ENCODE data around the gene HDAC9.

HDAC9 gene

DNA sequence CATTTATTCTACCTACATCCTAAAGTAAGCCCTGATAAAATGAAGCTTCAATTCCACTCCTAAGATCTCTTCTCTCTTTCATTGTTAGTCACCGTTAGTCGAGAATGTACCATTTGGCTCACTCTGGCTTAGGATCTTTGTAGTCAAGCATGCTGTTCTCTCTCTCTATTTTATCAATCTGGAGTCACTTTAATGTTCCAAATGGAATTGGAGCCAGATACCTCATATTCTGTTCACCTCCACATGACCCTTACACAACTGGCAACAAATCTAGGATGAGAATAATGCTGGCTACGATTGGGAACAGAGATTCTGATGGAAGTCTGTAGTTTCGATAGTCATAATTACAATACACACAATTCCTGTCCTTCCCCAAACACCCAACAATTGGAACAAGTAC is 408.1 kb downstream of the HDAC9 start:
- Histone ChIP-seq H3K4me2 (ENCODE audit: insufficient read depth, low read length) (no peak overlapping the region), H3K36me3 (ENCODE audit: insufficient read depth, low read length) (no peaks in the 10 kb centered on the region), H3K27me3 (ENCODE audit: insufficient read depth, low read length, poor library complexity) (no peaks in the 10 kb centered on the region), H2AFZ (ENCODE audit: low read depth, low read length) (no peak overlapping the region), H3K9me3 (ENCODE audit: insufficient read depth, low read length, severe bottlenecking) (no peaks in the 10 kb centered on the region), H3K27ac (ENCODE audit: low read length) (no peak overlapping the region), H3K79me2 (ENCODE audit: insufficient read depth, low read length) (no peaks in the 10 kb centered on the region), H4K20me1 (ENCODE audit: insufficient read depth, low read length) (no peaks in the 10 kb centered on the region), H3K9ac (ENCODE audit: low read depth, low read length) (no peak overlapping the region), H3K4me3 (ENCODE audit: low read depth in 1 of 2, low read length in 2 of 2) (no peak overlapping the region), H3K4me1 (ENCODE audit: insufficient read depth, low read length) (no peaks in the 10 kb centered on the region)
- no peak for DNase-seq
- ATAC-seq (ENCODE audit: insufficient read depth, low read depth) = no peak
- TF ChIP-seq, protein P1, sequence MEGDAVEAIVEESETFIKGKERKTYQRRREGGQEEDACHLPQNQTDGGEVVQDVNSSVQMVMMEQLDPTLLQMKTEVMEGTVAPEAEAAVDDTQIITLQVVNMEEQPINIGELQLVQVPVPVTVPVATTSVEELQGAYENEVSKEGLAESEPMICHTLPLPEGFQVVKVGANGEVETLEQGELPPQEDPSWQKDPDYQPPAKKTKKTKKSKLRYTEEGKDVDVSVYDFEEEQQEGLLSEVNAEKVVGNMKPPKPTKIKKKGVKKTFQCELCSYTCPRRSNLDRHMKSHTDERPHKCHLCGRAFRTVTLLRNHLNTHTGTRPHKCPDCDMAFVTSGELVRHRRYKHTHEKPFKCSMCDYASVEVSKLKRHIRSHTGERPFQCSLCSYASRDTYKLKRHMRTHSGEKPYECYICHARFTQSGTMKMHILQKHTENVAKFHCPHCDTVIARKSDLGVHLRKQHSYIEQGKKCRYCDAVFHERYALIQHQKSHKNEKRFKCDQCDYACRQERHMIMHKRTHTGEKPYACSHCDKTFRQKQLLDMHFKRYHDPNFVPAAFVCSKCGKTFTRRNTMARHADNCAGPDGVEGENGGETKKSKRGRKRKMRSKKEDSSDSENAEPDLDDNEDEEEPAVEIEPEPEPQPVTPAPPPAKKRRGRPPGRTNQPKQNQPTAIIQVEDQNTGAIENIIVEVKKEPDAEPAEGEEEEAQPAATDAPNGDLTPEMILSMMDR (IDR thresholded peaks at IDR 0.05; ENCODE audit: borderline replicate concordance, extremely low read depth, low read length, poor library complexity, severe bottlenecking) = no peak
- no peak for TF ChIP-seq EZH2 (IDR thresholded peaks at IDR 0.05; ENCODE audit: borderline replicate concordance, low read depth, low read length, severe bottlenecking)

- Histone ChIP-seq H3K9ac (ENCODE audit: low read depth, low read length) (no peak overlapping the region), H3K27ac (ENCODE audit: low read length) (no peak overlapping the region), H3K4me3 (ENCODE audit: low read depth in 1 of 2, low read length in 2 of 2) (no peak overlapping the region), H3K4me2 (ENCODE audit: insufficient read depth, low read length) (no peak overlapping the region), H3K36me3 (ENCODE audit: insufficient read depth, low read length) (no peaks in the 10 kb centered on the region), H2AFZ (ENCODE audit: low read depth, low read length) (no peak overlapping the region), H3K9me3 (ENCODE audit: insufficient read depth, low read length, severe bottlenecking) (no peaks in the 10 kb centered on the region), H3K79me2 (ENCODE audit: insufficient read depth, low read length) (no peaks in the 10 kb centered on the region), H4K20me1 (ENCODE audit: insufficient read depth, low read length) (no peaks in the 10 kb centered on the region), H3K4me1 (ENCODE audit: insufficient read depth, low read length) (no peaks in the 10 kb centered on the region), H3K27me3 (ENCODE audit: insufficient read depth, low read length, poor library complexity) (no peaks in the 10 kb centered on the region)
- DNase-seq (no peak), ATAC-seq (ENCODE audit: insufficient read depth, low read depth) (no peak)
- TF ChIP-seq, protein P1 (IDR thresholded peaks at IDR 0.05; ENCODE audit: borderline replicate concordance, extremely low read depth, low read length, poor library complexity, severe bottlenecking) = no peak
- TF ChIP-seq EZH2 (IDR thresholded peaks at IDR 0.05; ENCODE audit: borderline replicate concordance, low read depth, low read length, severe bottlenecking) = no peak
These were observed 409.9 kb downstream of the HDAC9 start for GRCh38 chr7:18905316-18905943.

GRCh38 chr7:18906901-18907300 is 411.4 kb downstream of the HDAC9 start:
- no peaks in the 10 kb centered on the region for H4K20me1 ChIP-seq (ENCODE audit: insufficient read depth, low read length)
- H3K9ac ChIP-seq (ENCODE audit: low read depth, low read length) = no peak overlapping the region
- no peak overlapping the region for H3K4me3 ChIP-seq (ENCODE audit: low read depth in 1 of 2, low read length in 2 of 2)
- no peaks in the 10 kb centered on the region for H3K79me2 ChIP-seq (ENCODE audit: insufficient read depth, low read length)
- ATAC-seq (ENCODE audit: insufficient read depth, low read depth) (no peak), DNase-seq (no peak)
- TF ChIP-seq EZH2 (IDR thresholded peaks at IDR 0.05; ENCODE audit: borderline replicate concordance, low read depth, low read length, severe bottlenecking) = no peak
- TF ChIP-seq, protein P1 (IDR thresholded peaks at IDR 0.05; ENCODE audit: borderline replicate concordance, extremely low read depth, low read length, poor library complexity, severe bottlenecking) = no peak
- no peak overlapping the region for H3K27ac ChIP-seq (ENCODE audit: low read length)
- H3K9me3 ChIP-seq (ENCODE audit: insufficient read depth, low read length, severe bottlenecking) = no peaks in the 10 kb centered on the region
- no peaks in the 10 kb centered on the region for H3K36me3 ChIP-seq (ENCODE audit: insufficient read depth, low read length)
- H3K27me3 ChIP-seq (ENCODE audit: insufficient read depth, low read length, poor library complexity) = no peaks in the 10 kb centered on the region
- no peaks in the 10 kb centered on the region for H3K4me1 ChIP-seq (ENCODE audit: insufficient read depth, low read length)
- H2AFZ ChIP-seq (ENCODE audit: low read depth, low read length) = no peak overlapping the region
- no peak overlapping the region for H3K4me2 ChIP-seq (ENCODE audit: insufficient read depth, low read length)

All from DND-41 (cell line).